GM12892 (cell line): Measurements from ENCODE around the gene HEXA.
A peak's percentile ranks its signal among the peaks of the same experiment; 100 is the strongest.

ENCODE experiments used
- DNase-seq: peaks from one replicate; pipeline ENCODE4 v3.0.0; 2011; ENCODE audit not compliant: insufficient read length
- FAIRE-seq: peaks from 2 replicates; lab custom pipeline; 2011; peaks lifted over from hg19 to GRCh38; lab: Jason Lieb, UNC
- POLR2A ChIP-seq: IDR thresholded peaks from 2 replicates; pipeline ENCODE4 v1.6.1; 2011; ENCODE audit warnings: low read depth, low read length, control low read depth
- POLR2AphosphoS5 ChIP-seq: IDR thresholded peaks from 2 replicates; pipeline ENCODE4 v1.6.1; 2011; ENCODE audit warnings: low read depth, low read length, control low read depth
- TAF1 ChIP-seq: IDR thresholded peaks from 2 replicates; pipeline ENCODE4 v1.6.1; 2011; ENCODE audit warnings: low read depth, mild to moderate bottlenecking, control low read depth, low read length, borderline replicate concordance

The HEXA gene

DNA sequence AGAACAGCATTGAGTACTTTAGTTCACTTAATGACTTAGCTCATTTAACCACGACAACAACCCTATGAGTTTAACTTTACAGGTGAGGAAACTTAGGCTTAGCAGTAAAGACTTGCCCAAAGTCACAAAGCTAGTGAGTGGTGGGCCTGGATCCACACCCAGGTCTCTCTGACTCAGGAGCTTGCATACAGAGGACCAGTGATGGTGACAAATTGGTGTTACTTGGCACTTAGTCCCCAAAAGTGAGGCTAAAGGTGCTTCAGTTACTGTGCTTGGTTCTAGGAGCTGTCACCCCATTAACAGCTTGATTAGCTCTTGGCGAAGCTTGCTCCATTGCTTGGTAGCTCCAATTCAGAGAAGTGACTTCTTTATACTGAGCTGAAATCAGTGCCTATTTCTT is 61.9 kb downstream of the HEXA start:
- no peak for DNase-seq
- TF ChIP-seq POLR2AphosphoS5, result no peak
- no peak for TF ChIP-seq POLR2A
- TF ChIP-seq TAF1, result no peak
- FAIRE-seq, result no peak

DNA sequence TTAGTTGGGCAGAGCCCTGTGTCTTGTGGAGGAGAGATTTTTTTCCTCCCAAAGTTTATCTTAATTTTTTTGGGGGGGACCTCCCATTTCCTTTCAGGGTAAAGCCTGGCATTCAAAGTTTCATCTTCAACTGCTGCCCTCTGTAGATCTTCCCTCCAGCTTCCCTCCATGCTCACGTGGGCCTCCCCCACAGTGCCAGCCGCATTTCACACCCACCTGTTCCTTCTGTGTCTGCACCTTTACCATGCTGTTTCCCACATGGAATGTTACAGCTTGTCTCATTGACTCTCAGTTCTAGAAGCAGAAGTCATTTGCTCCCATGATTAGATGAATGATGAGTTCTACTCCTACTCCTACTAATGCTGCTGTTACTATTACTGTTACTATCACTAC is 62.4 kb downstream of the HEXA start:
- DNase-seq, result no peak
- FAIRE-seq, result no peak
- TF ChIP-seq POLR2AphosphoS5 (no peak), POLR2A (no peak), TAF1 (no peak)

DNA sequence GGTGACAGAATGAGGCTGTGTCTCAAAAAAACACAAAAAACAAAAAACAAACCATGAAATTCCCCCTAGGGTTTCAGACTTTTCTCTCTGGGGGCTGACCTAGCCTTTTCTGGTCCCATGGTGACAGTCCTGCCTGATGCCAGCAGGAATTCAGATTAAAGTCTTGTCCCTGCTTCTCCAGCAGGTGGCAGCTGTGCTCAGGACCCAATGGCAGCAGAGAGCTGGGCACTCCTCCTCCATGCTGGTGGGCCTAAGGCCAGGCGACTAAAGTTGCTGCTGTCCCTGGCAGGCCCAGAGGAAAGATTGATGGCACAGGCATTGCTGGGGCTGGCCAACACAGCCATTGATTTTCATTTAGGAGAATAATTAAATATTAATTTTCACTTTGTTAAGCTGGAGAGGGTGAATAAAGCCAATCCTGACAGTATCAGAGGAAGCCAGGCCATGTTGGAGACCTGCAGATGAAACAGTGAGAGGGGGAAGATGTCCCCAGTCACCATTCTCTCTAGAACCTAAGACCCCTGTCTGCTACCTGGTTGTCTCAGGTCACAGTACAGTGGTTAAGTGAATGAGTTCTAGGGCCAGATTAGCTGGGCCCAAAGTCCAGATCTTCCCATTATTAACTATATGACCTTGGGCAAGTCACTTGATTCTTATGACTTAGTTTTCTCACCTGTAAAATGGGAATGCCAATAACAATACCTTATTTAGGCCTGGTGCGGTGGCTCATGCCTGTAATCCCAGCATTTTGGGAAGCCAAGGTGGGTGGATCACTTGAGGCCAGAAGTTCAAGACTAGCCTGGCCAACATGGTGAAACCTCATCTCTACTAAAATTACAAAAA is 63.0 kb downstream of the HEXA start:
- peak; percentile 68 for DNase-seq
- TF ChIP-seq TAF1, result no peak
- TF ChIP-seq POLR2AphosphoS5, result no peak
- no peak for TF ChIP-seq POLR2A

DNA sequence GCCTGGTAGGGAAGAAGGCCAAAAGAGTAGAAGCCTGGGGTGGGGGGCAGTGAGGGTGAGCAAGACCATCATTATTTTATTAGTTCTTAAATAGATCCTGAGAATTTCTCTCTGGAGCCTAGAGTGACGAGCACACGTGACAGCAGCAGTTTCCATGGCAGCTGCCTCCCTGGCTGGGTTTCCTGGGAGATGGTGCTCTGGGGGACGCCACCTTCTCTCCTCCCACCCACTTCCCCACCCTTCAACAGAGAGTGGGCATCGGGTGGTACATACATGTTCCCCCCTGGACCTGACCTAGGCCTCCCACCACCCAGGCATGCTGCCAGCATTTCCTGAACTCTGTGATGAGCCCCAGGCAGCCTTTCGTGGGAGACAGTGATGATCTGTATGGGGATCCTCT is 68.8 kb downstream of the HEXA start:
- DNase-seq, result no peak
- TF ChIP-seq TAF1 (no peak), POLR2A (no peak), POLR2AphosphoS5 (no peak)
- no peak for FAIRE-seq

More for the DNA sequence above, 63.0 kb downstream of the HEXA start:
- FAIRE-seq, result peak; percentile 84

GRCh38 chr15:72306211-72306785 is 69.5 kb downstream of the HEXA start:
- TF ChIP-seq TAF1, result no peak
- no peak for TF ChIP-seq POLR2A
- no peak for TF ChIP-seq POLR2AphosphoS5
- FAIRE-seq (peak; percentile 69), DNase-seq (no peak)

- FAIRE-seq (no peak), DNase-seq (no peak)
- no peak for TF ChIP-seq POLR2AphosphoS5
- no peak for TF ChIP-seq TAF1
- TF ChIP-seq POLR2A, result no peak
These were observed 71.2 kb downstream of the HEXA start for GRCh38 chr15:72304596-72304995.

DNA sequence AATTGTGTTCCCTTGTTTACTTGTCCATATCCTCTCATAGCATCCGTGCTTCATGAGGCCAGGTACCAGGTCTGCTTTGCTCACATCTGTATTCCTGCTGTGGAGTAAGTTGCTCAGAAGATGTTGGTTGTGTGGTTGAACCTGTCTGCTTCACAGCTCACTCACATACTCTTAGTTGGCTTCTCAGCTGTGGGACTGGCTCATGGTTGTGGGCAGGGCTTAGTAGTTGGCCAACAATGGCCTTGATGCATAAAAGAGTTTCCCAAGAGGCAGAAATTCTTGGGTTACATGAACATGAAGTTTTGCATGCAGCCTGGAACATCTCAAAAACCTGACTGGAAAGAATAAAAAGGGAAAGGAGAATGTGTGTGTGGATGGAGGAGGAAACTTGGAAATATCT is 72.9 kb downstream of the HEXA start:
- DNase-seq, result no peak
- TF ChIP-seq POLR2AphosphoS5 (no peak), POLR2A (no peak), TAF1 (no peak)
- FAIRE-seq, result peak; percentile 61
